HFF-Myc (cell line): ENCODE data around the gene ATRAID.

Experiments used
- DNase-seq: peaks from one replicate; pipeline ENCODE4 v3.0.0-alpha.2; 2011; ENCODE audit warnings: low read depth; ENCODE audit errors: extremely low read depth
- H3K4me3 ChIP-seq: replicated peaks from 2 replicates; pipeline ENCODE4 v1.5.1; 2011; ENCODE audit warnings: low read depth, mild to moderate bottlenecking, control low read depth, low read length
- TF ChIP-seq, protein P1 (sequence below): IDR thresholded peaks from 2 replicates; pipeline ENCODE4 v1.5.1; 2012; ENCODE audit warnings: mild to moderate bottlenecking, low read depth, low read length, control low read depth; ENCODE audit errors: missing control alignments

ATRAID gene

DNA sequence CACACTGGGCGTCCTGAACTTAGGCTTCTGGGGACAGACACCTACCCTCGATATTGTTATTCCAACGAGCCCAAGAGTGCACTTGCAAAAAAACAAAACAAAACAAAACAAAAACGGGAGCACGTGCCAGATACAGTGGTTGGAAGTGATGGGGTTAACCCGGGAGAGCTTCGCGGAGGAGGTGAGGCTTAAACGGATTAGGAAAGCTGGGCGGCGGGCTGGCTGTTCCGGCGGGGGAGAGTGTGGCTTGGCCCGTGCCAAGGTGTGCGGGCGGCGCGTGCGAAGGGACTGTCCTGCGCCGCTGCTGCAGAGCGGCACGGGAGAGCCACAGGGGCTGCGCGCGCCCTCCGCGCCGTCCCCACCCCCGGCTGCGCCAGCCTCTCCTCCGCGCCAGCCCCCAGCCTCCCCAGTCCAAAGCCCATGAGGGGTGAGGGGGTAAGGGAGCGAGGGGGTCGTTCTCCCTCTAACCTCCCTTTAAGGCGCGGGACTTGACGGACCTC is 52.5 kb downstream of the ATRAID start:
- H3K4me3 ChIP-seq, result peak overlapping the region; percentile 34
- DNase-seq, result no peak
- TF ChIP-seq, protein P1, sequence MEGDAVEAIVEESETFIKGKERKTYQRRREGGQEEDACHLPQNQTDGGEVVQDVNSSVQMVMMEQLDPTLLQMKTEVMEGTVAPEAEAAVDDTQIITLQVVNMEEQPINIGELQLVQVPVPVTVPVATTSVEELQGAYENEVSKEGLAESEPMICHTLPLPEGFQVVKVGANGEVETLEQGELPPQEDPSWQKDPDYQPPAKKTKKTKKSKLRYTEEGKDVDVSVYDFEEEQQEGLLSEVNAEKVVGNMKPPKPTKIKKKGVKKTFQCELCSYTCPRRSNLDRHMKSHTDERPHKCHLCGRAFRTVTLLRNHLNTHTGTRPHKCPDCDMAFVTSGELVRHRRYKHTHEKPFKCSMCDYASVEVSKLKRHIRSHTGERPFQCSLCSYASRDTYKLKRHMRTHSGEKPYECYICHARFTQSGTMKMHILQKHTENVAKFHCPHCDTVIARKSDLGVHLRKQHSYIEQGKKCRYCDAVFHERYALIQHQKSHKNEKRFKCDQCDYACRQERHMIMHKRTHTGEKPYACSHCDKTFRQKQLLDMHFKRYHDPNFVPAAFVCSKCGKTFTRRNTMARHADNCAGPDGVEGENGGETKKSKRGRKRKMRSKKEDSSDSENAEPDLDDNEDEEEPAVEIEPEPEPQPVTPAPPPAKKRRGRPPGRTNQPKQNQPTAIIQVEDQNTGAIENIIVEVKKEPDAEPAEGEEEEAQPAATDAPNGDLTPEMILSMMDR, result no peak

DNA sequence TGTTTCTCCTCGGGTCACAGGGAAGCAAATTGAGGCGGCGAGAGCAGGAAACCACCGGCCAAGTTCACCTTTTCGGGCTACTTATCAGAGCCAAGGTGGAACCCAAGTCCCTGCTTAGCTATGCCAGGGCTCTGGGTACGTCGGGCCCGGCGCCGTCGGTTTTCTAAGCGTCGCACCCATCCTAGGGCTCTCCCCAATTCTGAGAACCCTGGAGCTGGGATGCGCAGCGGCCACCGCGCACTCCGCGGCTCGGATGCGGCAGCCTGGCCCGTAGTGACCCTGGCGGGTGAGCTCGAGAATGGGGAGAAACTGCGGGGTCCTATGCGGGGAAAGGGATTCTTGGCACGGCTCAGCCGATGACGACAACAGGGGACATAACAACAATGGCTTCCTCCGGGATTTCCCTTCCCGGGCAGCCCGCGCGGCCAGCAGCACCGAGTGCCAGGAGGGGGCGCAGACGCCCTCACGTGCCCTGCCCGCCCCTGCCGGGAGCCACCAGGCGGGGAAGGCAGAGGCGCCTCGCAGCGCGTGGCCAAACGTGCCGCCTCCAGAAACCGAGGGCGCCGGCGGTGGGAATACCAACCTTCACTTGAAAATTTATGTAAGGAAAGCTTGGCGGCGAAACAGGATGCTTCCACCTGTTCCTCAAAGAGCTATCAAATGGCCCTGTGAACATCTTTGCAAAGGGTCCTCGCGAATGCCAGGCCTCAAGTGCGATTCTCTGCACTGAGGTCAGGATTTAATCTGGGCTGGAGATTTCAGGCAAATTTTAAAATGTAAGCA is 53.1 kb downstream of the ATRAID start:
- H3K4me3 ChIP-seq, result peak overlapping the region; percentile 34
- no peak for DNase-seq
- TF ChIP-seq, protein P1, result peak; percentile 71

DNA sequence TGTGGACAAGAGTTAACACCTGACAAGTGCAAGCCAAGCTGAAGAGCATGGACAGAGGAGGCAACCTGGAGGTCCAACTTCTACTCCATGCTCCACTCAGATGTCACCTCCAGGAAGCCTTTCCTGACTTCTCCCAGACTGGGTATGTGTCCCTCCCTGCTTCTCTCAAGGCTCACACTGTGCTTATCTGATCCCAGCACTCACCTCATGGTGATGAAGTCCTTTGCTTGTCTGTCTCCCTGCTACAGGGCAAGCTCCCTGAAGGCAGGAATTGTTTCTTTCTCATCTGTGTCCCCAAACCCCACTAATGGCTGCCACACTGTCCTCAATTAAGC is 53.7 kb downstream of the ATRAID start:
- H3K4me3 ChIP-seq, result no peak overlapping the region

More for the DNA sequence above, 53.7 kb downstream of the ATRAID start:
- no peak for DNase-seq
- TF ChIP-seq, protein P1, result no peak
